Epidermal melanocyte (primary cell): ENCODE measurements around the gene PNMA1.

ENCODE experiments used
- DNase-seq: peaks from one replicate; pipeline ENCODE4 v3.0.0; 2011; ENCODE audit warnings: low spot score; ENCODE audit not compliant: insufficient read length

PNMA1 gene

GRCh38 chr14:73667854-73668253, 46.3 kb downstream of the PNMA1 start:
- DNase-seq = no peak

GRCh38 chr14:73666583-73666982, 47.6 kb downstream of the PNMA1 start:
- DNase-seq = no peak

- no peak for DNase-seq
Observed at GRCh38 chr14:73665130-73665529, 49.1 kb downstream of the PNMA1 start.

GRCh38 chr14:73663548-73664212, 50.5 kb downstream of the PNMA1 start:
- no peak for DNase-seq

GRCh38 chr14:73662487-73662943, 51.7 kb downstream of the PNMA1 start:
- DNase-seq = peak; percentile 21

GRCh38 chr14:73661872-73662271, 52.3 kb downstream of the PNMA1 start:
- no peak for DNase-seq
